K562 (cell line): ENCODE results near the gene SLC44A5.

Experiments used
- CTCF ChIP-seq, 3 experiments: IDR thresholded peaks in 2 of 3; conservative IDR thresholded peaks in 1 of 3; 2 replicates each; pipeline ENCODE4 v1.5.1; 2011 to 2012; ENCODE audit warnings: low read length in 3 of 3, mild to moderate bottlenecking in 3 of 3, control low read depth in 2 of 3, improper control_type of control experiment in 1 of 3, inconsistent platforms in 1 of 3, low read depth in 1 of 3, mixed read lengths in 1 of 3, moderate library complexity in 1 of 3; ENCODE audit not compliant: insufficient read depth in 2 of 3
- EZH2 ChIP-seq: IDR thresholded peaks from 2 replicates; pipeline ENCODE4 v1.6.1; 2012; ENCODE audit warnings: low read depth, mild to moderate bottlenecking, inconsistent platforms, low read length, borderline replicate concordance
- MAFK ChIP-seq: IDR thresholded peaks from 2 replicates; pipeline ENCODE4 v1.6.1; 2011; ENCODE audit warnings: low read length, improper control_type of control experiment
- SRF ChIP-seq, 2 experiments: fragments of 250-450, 450-650 bp in 1 of 2; sonication (Bioruptor Pico) in 1 of 2; sonication (generic) in 1 of 2; formaldehyde crosslinking; IDR thresholded peaks; 2 replicates each; pipeline versions ENCODE4 v1.5.0 to v1.5.1; 2020 to 2022; ENCODE audit warnings: mild to moderate bottlenecking in 1 of 2, missing genetic modification reagents in 1 of 2
- TCF3 ChIP-seq: sonication (generic); formaldehyde crosslinking; IDR thresholded peaks from 2 replicates; pipeline ENCODE4 v1.4.0; 2020; ENCODE audit warnings: mild to moderate bottlenecking, missing genetic modification reagents
- TOE1 ChIP-seq, 2 experiments: fragments of 450-650 bp in 1 of 2; sonication (generic) in 1 of 2; formaldehyde crosslinking in 1 of 2; IDR thresholded peaks; 2 replicates each; pipeline versions ENCODE4 v1.7.1 to v1.8.0; 2016 to 2022; ENCODE audit warnings: borderline replicate concordance in 2 of 2, mild to moderate bottlenecking in 2 of 2, antibody characterized with exemption in 1 of 2, inconsistent platforms in 1 of 2, low read depth in 1 of 2, missing genetic modification reagents in 1 of 2, moderate library complexity in 1 of 2
- XRCC5 ChIP-seq: fragments of 200-400 bp; formaldehyde crosslinking; IDR thresholded peaks from 2 replicates; pipeline ENCODE4 v1.6.1; 2017; ENCODE audit warnings: low read depth, mild to moderate bottlenecking, low read length
- ZNF551 ChIP-seq: fragments of 250-450 bp; sonication (Bioruptor Pico); IDR thresholded peaks from 2 replicates; pipeline ENCODE4 v1.5.0; 2021; ENCODE audit warnings: mild to moderate bottlenecking, moderate library complexity
- ZNF778 ChIP-seq: fragments of 450-650 bp; formaldehyde crosslinking; IDR thresholded peaks from 2 replicates; pipeline ENCODE4 v1.4.0; 2020; ENCODE audit warnings: mild to moderate bottlenecking, moderate library complexity

- TF ChIP-seq ZNF778 (CRISPR knock-in tag) (no peak), CTCF (IDR thresholded peaks at IDR 0.05 in 2 of 3, conservative IDR thresholded peaks at IDR 0.05 in 1 of 3; ENCODE audit: insufficient read depth in 2 of 3, low read depth in 1 of 3, low read length in 3 of 3) (no peak), MAFK (no peak), TCF3 (CRISPR knock-in tag) (no peak), TOE1 (IDR thresholded peaks at IDR 0.05; ENCODE audit: borderline replicate concordance) (no peak), TOE1 (CRISPR knock-in tag; IDR thresholded peaks at IDR 0.05; ENCODE audit: borderline replicate concordance, low read depth) (no peak), ZNF551 (CRISPR knock-in tag) (no peak), EZH2 (no peak), SRF (CRISPR knock-in tag; IDR thresholded peaks at IDR 0.05) (no peak), XRCC5 (no peak)
Measured at GRCh38 chr1:75170981-75171380, 439.9 kb downstream of the SLC44A5 start.
